ENCODE data around the gene SPRTN. TPM values are rescaled to one million over a fixed set of nuclear protein-coding genes. Genes with fewer than 3 reads are reported as not detected.

The SPRTN gene, protein sequence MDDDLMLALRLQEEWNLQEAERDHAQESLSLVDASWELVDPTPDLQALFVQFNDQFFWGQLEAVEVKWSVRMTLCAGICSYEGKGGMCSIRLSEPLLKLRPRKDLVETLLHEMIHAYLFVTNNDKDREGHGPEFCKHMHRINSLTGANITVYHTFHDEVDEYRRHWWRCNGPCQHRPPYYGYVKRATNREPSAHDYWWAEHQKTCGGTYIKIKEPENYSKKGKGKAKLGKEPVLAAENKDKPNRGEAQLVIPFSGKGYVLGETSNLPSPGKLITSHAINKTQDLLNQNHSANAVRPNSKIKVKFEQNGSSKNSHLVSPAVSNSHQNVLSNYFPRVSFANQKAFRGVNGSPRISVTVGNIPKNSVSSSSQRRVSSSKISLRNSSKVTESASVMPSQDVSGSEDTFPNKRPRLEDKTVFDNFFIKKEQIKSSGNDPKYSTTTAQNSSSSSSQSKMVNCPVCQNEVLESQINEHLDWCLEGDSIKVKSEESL
- 11.6 to 12.7 TPM (median 12.5 TPM) in 5 replicates for total RNA-seq (2022; extraction: Qiagen RNA extraction; ENCODE audit: low read depth)

DNA sequence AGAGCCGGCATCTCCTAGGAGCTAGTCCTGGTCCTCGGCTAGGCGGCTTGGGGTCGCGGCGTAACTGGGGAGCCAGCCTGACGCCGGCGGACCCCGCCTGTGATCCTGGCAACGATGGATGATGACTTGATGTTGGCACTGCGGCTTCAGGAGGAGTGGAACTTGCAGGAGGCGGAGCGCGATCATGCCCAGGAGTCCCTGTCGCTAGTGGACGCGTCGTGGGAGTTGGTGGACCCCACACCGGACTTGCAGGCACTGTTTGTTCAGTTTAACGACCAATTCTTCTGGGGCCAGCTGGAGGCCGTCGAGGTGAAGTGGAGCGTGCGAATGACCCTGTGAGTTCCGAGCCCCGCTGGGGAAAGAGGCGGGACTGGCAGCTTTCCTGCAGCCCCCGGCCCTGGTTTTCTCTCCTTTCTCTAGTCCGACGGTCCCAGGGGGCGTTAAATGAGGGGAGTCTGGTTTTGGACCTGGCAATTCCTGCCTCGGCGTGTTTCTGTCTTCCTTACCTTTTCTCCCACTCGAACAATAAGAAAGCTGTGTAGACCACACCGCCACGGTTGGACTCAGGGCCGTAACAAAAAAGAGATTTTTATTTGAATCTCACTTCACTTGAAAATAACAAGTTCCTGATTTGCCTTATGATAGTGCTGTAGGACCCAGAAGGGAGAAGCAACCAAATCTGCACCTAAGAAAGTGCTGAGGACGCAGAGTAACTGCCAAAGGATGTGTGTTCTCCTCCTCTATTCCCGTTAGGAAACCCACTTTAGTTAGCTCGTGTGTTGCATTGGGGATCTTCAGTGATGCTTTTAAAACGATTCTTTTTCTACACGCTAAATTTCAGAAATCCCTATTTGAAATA, at the start of gene SPRTN:
TSS of gene SPRTN (plus strand) at position 24 of the 859 bp plus-strand sequence. CDS start at position 115, 91 bp downstream.

DNA sequence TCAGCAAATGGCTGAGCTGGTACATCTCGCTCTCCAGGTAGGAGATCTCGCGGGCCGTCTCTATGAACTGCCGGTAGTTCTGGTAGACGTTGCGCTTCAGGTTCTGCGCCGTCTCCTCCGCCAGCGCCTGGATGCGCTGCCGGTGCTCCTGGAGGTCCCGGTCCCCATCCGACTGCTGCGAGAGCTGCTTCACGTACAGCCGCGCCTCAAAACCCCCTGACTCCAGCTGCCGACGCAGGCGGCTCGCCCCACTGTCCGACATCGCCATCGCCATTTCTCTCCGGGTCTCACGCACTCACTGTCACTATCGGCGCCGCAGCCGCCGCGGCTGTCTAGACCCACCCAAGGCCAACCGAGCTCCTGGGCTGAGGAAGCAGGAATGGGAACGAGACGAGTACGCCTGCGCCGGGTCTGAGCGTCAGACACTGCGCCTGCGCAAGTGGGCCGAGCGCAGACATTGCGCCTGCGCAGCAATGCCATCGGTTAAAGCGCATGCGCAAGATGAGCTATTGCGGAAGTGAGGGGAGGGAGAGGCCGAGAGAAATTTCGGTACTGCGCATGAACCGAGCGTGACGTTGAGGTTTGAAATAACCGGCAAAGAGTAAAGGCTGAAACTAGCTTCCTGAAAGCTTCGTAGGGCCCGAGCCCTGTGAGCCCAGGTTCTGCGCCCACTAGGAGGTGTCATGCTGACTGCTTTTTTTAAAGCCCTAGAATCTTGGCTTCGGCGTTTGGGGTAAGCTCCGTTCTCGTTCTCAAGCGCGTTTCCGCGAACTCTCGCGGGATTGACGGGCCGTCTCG, 422 bp upstream of the SPRTN start, which contains the start of gene EXOC8:
TSS of gene EXOC8 (minus strand) at position 381 of the 798 bp plus-strand sequence. CDS start at position 274, 107 bp downstream.

Other genes starting within 250 kb of the SPRTN start
- 0.16 to 0.28 TPM (median 0.21 TPM) in 5 replicates for gene TRIM67, start 176.2 kb upstream of the SPRTN start, total RNA-seq (2022; extraction: Qiagen RNA extraction; ENCODE audit: low read depth)
- gene GNPAT, start 97.1 kb upstream of the SPRTN start, total RNA-seq (2022; extraction: Qiagen RNA extraction; ENCODE audit: low read depth), result 34.0 to 41.5 TPM (median 37.5 TPM) in 5 replicates
- 7.3 to 9.6 TPM (median 7.8 TPM) in 5 replicates for gene EXOC8, start 441 bp upstream of the SPRTN start, total RNA-seq (2022; extraction: Qiagen RNA extraction; ENCODE audit: low read depth)
- 36.1 to 56.9 TPM (median 41.3 TPM) in 5 replicates for gene EGLN1, start 84.0 kb downstream of the SPRTN start, total RNA-seq (2022; extraction: Qiagen RNA extraction; ENCODE audit: low read depth)
- gene TSNAX, start 190.4 kb downstream of the SPRTN start, total RNA-seq (2022; extraction: Qiagen RNA extraction; ENCODE audit: low read depth), result 31.1 to 57.5 TPM (median 39.2 TPM) in 5 replicates